ENCODE results near the gene WDR18. TPM values are rescaled to one million over a fixed set of nuclear protein-coding genes. Genes with fewer than 3 reads are reported as not detected.
A peak's percentile ranks its signal among the peaks of the same experiment; 100 is the strongest.

Gene WDR18
- total and polyA plus RNA-seq, 2 of the 8 experiments (the other 6 are each of a cell fraction or from before 2014, with no cell fraction given): 87.7 to 177 TPM

DNA sequence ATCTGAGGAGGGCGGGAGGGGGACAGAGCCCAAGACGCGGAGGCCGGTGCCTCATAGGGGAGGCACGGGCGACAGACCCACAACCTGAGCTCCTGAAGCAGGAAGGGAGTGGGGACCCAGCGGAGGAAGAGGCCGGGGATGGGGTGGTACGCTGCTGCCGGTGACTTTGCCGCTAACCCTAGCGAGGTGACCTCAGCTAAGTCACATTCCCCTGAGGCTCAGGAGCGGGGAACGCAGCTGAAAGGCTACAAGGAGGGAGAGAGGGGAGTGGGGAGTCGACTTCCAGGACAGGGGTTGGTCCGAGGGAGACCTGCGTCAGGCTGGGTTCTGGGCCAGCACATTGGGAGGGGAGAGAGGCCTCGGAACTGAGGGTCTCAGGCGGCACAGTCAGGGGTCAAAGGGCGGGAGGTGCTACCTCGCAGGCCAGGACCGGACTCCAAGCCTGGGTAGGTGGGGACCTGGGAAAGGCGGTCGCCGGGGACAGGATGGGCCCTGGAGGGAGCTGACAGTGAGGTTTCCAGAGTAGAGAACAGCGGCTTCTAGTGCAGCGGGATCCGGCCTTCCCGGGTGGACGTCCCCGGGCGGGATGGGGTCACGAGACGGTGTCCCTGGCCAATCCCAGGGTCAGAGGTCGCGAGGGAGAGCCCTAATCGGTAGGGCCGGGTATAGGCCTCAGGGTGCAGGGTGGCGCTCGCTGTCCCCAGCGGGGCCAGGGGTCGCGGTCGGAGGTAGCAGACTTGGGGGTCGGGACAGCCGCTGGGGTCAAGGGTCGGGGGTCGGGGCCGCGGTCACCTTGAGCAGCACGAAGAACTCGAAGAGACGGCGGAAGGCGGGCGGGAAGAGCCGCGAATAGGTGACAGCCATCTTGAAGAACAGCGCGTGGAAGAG, 36.1 kb downstream of the WDR18 start:
- Histone ChIP-seq H3K4me3 (ENCODE audit: extremely low read depth in 1 of 4, insufficient read depth in 2 of 4, low read depth in 3 of 4, low read length in 4 of 4) (peak overlapping the region; percentile 84 to 97 (median 94)), H3K18ac (ENCODE audit: extremely low read depth, low read length) (no peak overlapping the region; the same call in 1 of the 2 replicates), H2BK15ac (ENCODE audit: low read length) (peak overlapping the region; percentile 61; the same call in 1 of the 2 replicates), H3K23me2 (ENCODE audit: low read depth, low read length) (peaks cover 9% of the 10 kb centered on the region), H4K8ac (ENCODE audit: extremely low read depth, insufficient read depth, low read length) (peak overlapping the region; percentile 92; the same call in 1 of the 2 replicates), H3K27me3 (replicated peaks in 1 of 4; ENCODE audit: control insufficient read depth in 3 of 4, extremely low read depth in 1 of 4, insufficient read depth in 3 of 4, low read length in 3 of 4) (no peaks in the 10 kb centered on the region), H2AFZ (ENCODE audit: low read length) (no peak overlapping the region), H2BK20ac (ENCODE audit: low read length) (no peak overlapping the region), H3K4me2 (ENCODE audit: insufficient read depth in 1 of 2, low read depth in 2 of 2, low read length in 2 of 2) (peak overlapping the region; percentile 93 to 98), H2BK5ac (ENCODE audit: low read depth, low read length) (peak overlapping the region; percentile 97; the same call in 1 of the 2 replicates), H3K79me1 (ENCODE audit: low read depth, low read length) (peaks cover 21% of the 10 kb centered on the region), H3K9ac (replicated peaks in 1 of 4; ENCODE audit: extremely low read depth in 1 of 4, low read depth in 3 of 4, low read length in 3 of 4) (peak overlapping the region; percentile 69 to 82 (median 76)), H2BK120ac (replicated peaks; ENCODE audit: low read depth, low read length) (no peak overlapping the region), H2AK5ac (ENCODE audit: low read depth, low read length) (0 out of 2 replicates have a peak overlapping the region, but pooled peaks have one; percentile 5), H4K5ac (ENCODE audit: insufficient read length, low read depth, low read length) (no peak overlapping the region), H3K4me1 (replicated peaks in 1 of 4; ENCODE audit: control insufficient read depth in 3 of 4, insufficient read depth in 4 of 4, low read length in 3 of 4) (peaks cover 0 to 37% (median 25%) of the 10 kb centered on the region in 4 experiments; a peak in 5 of 7 replicates), H3K79me2 (ENCODE audit: control insufficient read depth in 1 of 2, insufficient read depth in 2 of 2, low read length in 2 of 2) (peaks cover 34 to 57% of the 10 kb centered on the region in 2 experiments), H3K23ac (ENCODE audit: insufficient read length) (no peak overlapping the region), H4K91ac (replicated peaks; ENCODE audit: insufficient read length, low read length) (peak overlapping the region; percentile 77), H2BK12ac (ENCODE audit: low read depth, low read length) (no peak overlapping the region), H3K56ac (replicated peaks; ENCODE audit: insufficient read length, low read depth, low read length) (peak overlapping the region; percentile 42), H4K20me1 (replicated peaks in 1 of 2; ENCODE audit: control insufficient read depth in 1 of 2, insufficient read depth in 2 of 2, low read length in 2 of 2) (peaks cover 30 to 42% of the 10 kb centered on the region in 2 experiments), H3K4ac (replicated peaks; ENCODE audit: insufficient read length, low read depth, low read length) (no peak overlapping the region), H3K27ac (ENCODE audit: low read depth, low read length) (peak overlapping the region; percentile 96), H3K9me3 (ENCODE audit: insufficient read depth in 2 of 2, low read depth in 1 of 2, low read length in 1 of 2) (no peaks in the 10 kb centered on the region), H3K14ac (ENCODE audit: insufficient read length) (no peak overlapping the region), H3K36me3 (ENCODE audit: control insufficient read depth in 2 of 4, insufficient read depth in 4 of 4, low read length in 3 of 4) (no peaks in the 10 kb centered on the region)
- no peak for DNase-seq (ENCODE audit: low read depth in 1 of 2, low spot score in 2 of 2)
- FAIRE-seq: no peak
- POLR2A ChIA-PET (ENCODE audit: partially characterized antibody): interaction anchor here (0.7 to 6.4 kb wide), 17 partner anchors 9 to 201 kb away, joined by 3 to 125 read pairs (median 4); partner anchors contain the start of genes ABCA7, ARHGAP45 and CNN2
- CTCF ChIA-PET (ENCODE audit: partially characterized antibody): interaction anchor here (0.7 to 2.3 kb wide), 11 partner anchors 9 to 97 kb away, joined by 3 to 8 read pairs (median 4); no protein-coding TSS in a partner anchor
- 16% methylated on average over 47 of the region's 60 CpGs; no CpG with 5 or more reads in 1 of the 2 experiments for WGBS, 2 experiments (ENCODE audit: extremely low coverage in 1 of 2, insufficient coverage in 1 of 2, insufficient read length in 1 of 2, insufficient replicate concordance in 2 of 2, low coverage in 1 of 2, low lambda C conversion rate in 2 of 2, missing lambda C conversion rate in 1 of 2)
- TF ChIP-seq JUND (IDR thresholded peaks at IDR 0.05; ENCODE audit: low read length): no peak
- TF ChIP-seq CREB1 (IDR thresholded peaks at IDR 0.05): no peak
- no peak; a peak in 1 of 3 replicates for TF ChIP-seq POLR2A (IDR thresholded peaks at IDR 0.05; ENCODE audit: control extremely low read depth in 1 of 2, low read depth in 2 of 2, low read length in 2 of 2)
- no peak for TF ChIP-seq SAP30 (IDR thresholded peaks at IDR 0.05; ENCODE audit: insufficient read depth, insufficient replicate concordance, low read length)
- TF ChIP-seq POLR2AphosphoS5 (IDR thresholded peaks at IDR 0.05; ENCODE audit: low read depth, low read length): no peak

Data from H1 (cell line).